Breast epithelium (tissue), 3 donors: ENCODE results near the gene LITAFD.

Experiments
- POLR2AphosphoS5 ChIP-seq, 3 donors: sonication (generic); formaldehyde crosslinking; IDR thresholded peaks; one replicate each; pipeline ENCODE4 v1.6.1; 2017; ENCODE audit warnings: antibody characterized with exemption in 3 of 3
- TF ChIP-seq, protein P1 (sequence below), 3 donors: fragments of 450-650 bp; IDR thresholded peaks; one replicate each; pipeline ENCODE4 v1.5.1; 2016 to 2017; ENCODE audit warnings: antibody characterized with exemption in 3 of 3, mild to moderate bottlenecking in 3 of 3, moderate library complexity in 3 of 3

DNA sequence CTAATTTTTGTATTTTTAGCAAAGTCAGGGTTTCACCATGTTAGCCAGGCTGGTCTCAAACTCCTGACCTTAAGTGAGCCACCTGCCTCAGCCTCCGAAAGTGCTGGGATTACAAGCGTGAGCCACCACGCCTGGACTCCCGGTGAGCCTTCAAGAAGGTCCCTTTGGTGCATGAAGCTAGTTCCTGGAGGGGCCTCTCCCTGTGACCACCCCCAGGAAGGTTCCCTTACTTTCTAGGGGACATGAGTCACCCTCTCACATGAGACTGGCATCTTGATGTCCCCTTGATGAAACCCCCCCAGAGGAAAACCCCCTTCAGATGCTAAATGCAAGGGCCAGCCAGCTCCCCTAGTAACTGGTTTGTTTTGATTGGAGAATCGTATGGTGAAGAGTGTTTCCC is 26.2 kb upstream of the LITAFD start:
- no peak for TF ChIP-seq POLR2AphosphoS5 (IDR thresholded peaks at IDR 0.05)
- TF ChIP-seq, protein P1, sequence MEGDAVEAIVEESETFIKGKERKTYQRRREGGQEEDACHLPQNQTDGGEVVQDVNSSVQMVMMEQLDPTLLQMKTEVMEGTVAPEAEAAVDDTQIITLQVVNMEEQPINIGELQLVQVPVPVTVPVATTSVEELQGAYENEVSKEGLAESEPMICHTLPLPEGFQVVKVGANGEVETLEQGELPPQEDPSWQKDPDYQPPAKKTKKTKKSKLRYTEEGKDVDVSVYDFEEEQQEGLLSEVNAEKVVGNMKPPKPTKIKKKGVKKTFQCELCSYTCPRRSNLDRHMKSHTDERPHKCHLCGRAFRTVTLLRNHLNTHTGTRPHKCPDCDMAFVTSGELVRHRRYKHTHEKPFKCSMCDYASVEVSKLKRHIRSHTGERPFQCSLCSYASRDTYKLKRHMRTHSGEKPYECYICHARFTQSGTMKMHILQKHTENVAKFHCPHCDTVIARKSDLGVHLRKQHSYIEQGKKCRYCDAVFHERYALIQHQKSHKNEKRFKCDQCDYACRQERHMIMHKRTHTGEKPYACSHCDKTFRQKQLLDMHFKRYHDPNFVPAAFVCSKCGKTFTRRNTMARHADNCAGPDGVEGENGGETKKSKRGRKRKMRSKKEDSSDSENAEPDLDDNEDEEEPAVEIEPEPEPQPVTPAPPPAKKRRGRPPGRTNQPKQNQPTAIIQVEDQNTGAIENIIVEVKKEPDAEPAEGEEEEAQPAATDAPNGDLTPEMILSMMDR (IDR thresholded peaks at IDR 0.05) = no peak
